ENCODE data around the gene LMCD1.
"Not testable (repeated sequence)": the region's sequence is repeated elsewhere in the genome, so short reads cannot be mapped to it uniquely, and the experiment has no call there.

LMCD1 gene

GRCh38 chr3:8563146-8563545 is 61.5 kb downstream of the LMCD1 start:
- DNase-seq = no peak

DNA sequence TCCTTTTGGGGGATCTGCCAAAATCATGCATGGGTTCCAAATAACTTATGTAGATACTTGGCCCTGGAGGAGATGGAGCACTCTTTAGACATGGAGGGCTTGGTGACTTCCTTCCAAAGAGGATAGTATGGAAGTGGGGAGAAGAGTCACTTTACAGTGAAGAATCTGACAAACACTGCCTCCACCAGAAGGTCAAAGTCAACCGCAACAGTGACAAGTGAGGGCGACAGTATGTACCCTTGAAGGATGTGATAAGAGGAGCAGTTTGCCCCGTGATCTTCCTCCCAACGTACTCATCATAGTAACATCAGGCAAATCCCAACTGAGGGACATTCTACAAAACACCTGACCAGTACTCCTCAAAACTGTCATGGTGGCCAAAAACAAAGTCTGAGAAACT is 62.0 kb downstream of the LMCD1 start:
- DNase-seq = no peak

- DNase-seq = no peak
These were observed 63.8 kb downstream of the LMCD1 start for GRCh38 chr3:8565376-8565775.

GRCh38 chr3:8567784-8568575 is 66.4 kb downstream of the LMCD1 start:
- no peak for DNase-seq

DNA sequence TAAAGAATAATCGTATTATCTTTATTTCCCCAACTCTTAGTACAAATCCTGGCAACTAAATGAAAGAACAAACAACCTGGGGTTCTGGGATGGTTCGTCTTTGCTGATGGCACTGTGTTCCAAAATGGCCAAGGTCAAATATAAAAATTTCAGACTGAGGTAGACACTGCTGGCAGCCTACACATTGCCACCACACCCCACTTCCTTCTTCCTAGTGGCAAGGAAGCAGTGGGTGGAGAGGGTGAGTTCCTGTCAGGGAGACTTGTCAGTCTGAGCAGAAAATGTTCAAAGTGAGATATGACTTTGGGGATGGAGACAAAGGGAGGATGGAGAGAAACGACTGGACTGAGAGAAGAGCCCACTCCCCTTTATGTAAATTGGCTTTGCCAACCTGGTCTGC is 69.6 kb downstream of the LMCD1 start:
- no peak for DNase-seq

GRCh38 chr3:8573342-8573926 is 71.8 kb downstream of the LMCD1 start:
- no peak for DNase-seq

DNA sequence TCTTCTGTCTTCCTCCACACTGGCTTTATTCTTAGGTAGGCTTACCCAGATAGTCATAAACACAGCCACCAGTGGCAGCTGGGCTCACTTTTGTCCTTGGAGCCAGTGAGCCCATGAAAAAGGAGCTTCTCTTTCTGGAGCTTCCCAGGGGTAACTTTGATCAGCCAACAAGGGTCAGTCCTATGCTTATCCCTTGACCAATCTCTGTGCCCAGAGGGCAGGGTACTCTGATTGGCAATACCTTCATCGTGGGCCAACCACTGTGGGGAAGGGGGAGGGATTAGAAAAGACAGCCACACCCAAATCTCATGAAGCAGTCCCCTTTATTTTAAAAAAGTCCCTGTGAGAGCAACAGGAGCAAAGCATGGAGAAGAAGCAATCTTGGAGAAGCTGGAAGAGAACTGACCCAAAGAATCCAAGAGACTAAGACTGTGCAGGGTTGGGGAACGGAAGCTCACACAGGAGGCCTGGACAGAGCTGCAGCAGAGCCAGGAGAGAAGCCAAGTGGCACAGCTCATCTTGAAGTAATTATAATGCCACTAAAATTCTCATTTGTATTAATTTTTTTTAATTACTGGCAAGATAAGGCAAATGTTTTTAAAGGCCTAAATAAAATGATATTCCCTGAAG is 72.5 kb downstream of the LMCD1 start:
- DNase-seq = no peak

GRCh38 chr3:8574670-8575322 is 73.2 kb downstream of the LMCD1 start:
- DNase-seq = no peak

DNA sequence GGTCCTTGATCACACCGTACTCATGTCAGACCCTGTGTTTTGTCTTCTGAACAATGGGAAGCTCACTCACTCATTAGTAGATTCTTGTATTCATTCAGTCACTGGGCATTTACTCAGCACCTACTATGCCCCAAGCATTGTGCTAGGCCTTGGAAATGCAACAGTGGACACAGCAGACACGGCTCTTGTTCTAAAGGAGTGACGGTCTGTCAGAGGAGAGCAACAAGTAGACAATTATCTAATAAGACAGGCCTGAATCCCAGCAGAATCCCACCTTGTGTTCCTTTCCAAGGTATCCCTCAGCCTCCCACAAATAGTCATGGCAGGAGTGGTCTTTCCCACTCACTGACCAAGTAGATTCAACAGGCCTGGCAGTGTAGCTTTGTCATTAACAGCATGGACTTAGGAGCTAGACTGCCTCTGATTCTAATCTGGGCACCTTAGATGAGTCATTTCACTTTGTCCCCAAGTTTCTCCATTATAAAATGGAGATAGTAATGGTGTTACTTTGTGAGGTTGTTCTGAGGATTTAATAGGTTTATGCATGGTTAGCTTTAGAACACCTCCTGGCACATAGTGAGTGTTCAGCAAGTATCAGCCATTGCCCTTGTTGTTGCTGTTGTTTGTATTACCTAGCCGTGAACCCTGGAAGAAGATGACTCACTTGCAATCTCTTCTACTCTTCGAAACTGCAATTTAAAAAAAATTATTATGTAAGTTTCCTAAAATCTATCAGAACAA is 73.9 kb downstream of the LMCD1 start:
- no peak for DNase-seq

DNA sequence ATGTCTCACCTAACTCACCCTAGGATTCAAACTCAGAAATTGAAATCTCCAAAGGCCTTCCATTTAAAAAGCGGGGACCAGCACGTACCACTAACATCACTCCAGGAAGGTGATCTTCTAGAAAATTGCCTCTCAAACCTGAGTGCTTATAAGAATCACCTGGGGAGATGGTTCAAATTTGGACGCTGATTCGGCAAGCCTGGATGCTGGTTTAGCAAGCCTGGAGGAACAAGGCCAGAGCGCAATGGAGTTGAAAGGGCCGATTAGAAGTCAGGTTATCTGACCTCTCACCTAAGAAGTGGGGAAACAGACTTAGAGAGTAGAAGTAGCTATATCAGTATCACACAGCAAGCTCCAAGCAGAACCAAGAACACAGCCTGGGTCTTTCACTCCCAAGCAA is 74.8 kb downstream of the LMCD1 start:
- no peak for DNase-seq

DNA sequence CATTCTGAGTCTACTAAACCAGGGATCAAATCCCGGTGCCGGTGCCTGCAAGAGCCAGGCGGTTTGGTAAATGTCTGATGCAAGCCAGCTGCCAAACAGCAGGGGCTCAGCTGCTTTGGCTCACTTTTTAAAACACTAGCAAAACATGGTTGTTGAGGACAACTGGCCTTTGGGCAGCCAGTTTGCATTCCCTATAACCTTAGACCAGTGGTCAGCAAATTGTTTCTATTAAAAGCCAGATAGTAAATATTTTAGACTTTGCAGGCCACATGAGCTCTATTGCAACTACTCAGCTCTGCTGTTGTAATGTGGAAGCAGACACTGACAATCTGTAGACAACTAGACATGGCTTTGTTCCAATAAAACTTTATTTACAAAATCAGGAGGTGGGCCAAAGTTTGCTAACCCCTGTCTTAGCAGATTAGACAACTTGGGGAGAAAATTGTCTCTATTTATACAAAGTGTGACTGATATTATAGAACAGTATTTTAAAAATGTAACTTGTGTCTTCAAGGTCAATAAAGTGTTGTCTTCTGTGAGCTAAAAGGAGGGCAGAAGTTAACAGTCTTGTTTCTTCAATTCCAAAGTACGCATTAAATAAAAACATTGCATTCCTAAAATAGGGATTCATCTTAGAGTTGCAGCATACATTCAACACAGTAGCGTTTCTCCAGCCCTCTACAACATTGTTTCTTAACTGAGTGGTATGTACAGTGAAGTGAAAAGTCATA is 75.4 kb downstream of the LMCD1 start:
- DNase-seq = no peak

- no peak for DNase-seq
These were observed 76.7 kb downstream of the LMCD1 start for GRCh38 chr3:8578282-8578681.

DNA sequence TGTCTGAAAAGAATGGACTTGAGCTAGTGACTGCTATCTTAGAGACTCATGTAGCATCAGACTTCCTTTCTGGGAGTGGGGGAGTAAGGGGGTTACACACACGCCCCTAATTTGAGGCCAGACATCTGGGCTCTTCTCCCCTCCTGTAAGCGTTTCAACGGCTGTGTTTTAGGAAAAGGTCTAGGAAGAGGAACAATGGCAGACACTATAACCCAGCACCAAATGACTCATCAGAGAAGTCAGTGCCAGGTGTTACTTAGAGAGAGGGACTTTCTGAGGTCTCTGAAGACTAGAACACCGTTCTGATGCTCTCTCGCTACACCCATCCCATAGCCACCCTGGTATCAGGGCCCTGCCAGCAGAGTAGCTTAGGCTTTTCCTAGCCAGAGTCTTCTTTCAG is 77.5 kb downstream of the LMCD1 start:
- no peak for DNase-seq

DNA sequence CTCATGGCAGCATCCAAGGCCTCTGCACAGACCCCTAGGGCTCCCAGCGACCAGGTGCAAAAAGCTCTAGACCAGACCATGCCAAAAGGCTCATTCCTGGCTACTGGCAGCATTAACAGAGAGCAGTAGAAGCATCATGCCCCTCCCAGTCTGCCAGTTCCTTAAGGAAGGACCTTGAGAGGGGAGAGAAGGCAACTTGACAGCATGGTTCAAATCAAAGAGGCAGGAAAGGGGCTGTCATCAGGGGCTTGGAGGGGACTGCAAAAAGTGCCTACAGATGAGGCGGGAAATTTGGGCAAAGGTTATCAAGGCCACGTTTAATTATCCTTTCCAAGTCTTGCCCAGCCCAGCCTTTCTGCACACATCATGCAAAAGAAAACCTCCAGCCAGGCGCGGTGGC is 78.3 kb downstream of the LMCD1 start:
- no peak for DNase-seq

DNA sequence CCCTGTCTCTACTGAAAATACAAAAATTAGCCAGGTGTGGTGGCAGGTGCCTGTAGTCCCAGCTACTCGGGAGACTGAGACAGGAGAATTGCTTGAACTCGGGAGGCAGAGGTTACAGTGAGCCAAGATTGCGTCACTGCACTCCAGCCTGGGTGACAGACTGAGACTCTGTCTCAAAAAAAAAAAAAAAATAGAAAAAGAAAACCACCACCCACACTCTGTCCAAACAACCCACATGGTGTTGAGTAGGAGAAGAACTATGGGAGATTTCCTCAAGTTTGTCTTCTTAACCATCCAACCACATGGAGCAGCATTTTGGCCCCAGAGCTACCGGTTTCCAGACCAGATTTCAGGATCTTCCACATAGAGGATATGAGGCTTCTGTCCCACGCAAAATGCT is 78.8 kb downstream of the LMCD1 start:
- not testable (repeated sequence) for DNase-seq

GRCh38 chr3:8581373-8581772 is 79.8 kb downstream of the LMCD1 start:
- no peak for DNase-seq

DNA sequence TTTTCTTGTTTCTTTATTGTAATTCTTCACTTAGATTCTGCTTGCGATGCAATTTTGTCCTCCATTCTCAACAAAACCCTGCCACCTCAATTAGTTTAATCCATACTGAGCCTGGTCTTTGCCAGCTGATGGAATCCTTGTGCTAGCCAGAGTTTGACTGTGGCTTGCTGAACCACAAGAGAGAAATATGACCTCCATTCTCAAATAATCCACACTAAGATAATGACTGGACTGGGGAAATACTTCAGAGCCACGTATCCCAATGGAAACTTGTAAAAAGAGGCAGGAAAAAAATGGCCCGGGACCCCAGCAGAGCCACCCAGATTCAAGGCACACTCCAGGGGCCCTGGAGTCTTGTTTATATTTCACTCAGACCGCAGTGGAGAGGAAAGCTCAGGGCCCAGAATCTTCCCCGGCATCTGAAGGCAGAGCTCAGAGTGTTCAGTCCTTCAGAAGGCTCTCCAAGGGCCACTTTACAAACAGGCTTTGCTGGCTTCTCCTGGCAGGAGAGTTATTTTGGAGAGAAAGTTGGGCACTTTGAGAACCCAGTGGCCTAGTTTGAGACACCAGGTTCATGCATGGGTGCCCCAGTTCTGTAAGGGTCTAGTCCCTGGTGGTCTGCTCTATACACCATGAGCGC is 80.3 kb downstream of the LMCD1 start:
- DNase-seq = no peak

- DNase-seq = no peak
These were observed 83.0 kb downstream of the LMCD1 start for GRCh38 chr3:8584661-8585060.

GRCh38 chr3:8589880-8590556 is 88.4 kb downstream of the LMCD1 start:
- no peak for DNase-seq

DNA sequence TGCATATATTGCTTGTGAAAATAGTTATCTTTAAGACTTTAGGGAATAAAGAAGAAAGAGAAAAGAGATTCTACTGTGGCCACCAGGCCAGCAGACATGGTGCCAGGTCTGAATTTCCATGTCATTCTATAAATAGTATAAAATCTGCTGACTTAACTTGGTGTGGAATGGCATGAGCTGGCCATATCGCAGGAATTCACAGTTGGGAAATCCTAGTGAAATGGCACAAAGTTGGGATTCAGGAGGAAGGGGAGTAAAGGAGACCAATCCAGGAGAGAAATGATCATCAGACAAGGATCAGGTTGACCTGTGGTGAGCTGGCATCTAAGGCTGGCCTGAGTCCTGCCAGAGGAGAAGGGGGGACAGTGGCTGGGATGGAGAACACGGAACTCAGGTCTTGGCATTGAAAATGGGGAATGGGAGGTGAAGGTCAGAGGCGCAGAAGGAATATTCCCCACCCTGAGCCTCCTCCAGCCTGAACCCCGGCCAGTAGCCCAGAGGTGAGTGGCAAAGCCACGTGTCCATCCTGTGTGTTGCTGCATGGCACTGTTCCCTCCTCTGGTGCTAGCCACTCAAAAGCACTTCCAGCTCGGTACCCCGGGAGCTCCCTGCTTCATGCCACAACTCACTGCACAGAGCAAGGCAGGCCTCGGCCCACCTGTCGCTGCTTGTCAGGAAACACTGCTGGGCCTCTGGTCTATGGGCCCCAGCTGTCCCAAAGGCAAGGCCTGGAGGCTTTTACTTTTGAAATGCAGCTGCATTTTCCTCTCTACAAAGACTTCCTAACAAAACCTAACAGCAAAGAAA is 91.6 kb downstream of the LMCD1 start:
- DNase-seq = no peak

Measured in T-helper 9 cell (primary cell).